Cardiac fibroblast (primary cell): ENCODE measurements around the gene MTX3.

ENCODE experiments used
- DNase-seq, 2 donors: peaks; one replicate each; pipeline versions ENCODE4 v3.0.0 to v3.0.0-alpha.2; 2010; ENCODE audit warnings: low read depth in 2 of 2
- H3K4me3 ChIP-seq, 2 donors: replicated peaks in 1 of 2; 1 replicate in 1 of 2; 2 replicates in 1 of 2; pipeline ENCODE4 v1.5.1; 2011; ENCODE audit warnings: low read depth in 2 of 2, low read length in 2 of 2, mild to moderate bottlenecking in 2 of 2, moderate library complexity in 1 of 2
- CTCF ChIP-seq: IDR thresholded peaks from one replicate; pipeline ENCODE4 v1.5.1; 2011; ENCODE audit warnings: low read depth, mild to moderate bottlenecking, low read length, inconsistent platforms

Gene MTX3

GRCh38 chr5:79959407-79959806, 31.7 kb downstream of the MTX3 start:
- TF ChIP-seq CTCF = no peak
- no peak for DNase-seq
- H3K4me3 ChIP-seq = no peak overlapping the region

GRCh38 chr5:79955941-79956670, 35.0 kb downstream of the MTX3 start:
- DNase-seq = peak; percentile 20 to 63
- no peak for TF ChIP-seq CTCF
- H3K4me3 ChIP-seq = no peak overlapping the region

- no peak overlapping the region for H3K4me3 ChIP-seq
- TF ChIP-seq CTCF = no peak
- DNase-seq = no peak
Measured at GRCh38 chr5:79955356-79955895, 35.6 kb downstream of the MTX3 start.

- DNase-seq = peak; percentile 5 to 14
- TF ChIP-seq CTCF = no peak
- no peak overlapping the region for H3K4me3 ChIP-seq
Measured at GRCh38 chr5:79954620-79955019, 36.4 kb downstream of the MTX3 start.

- TF ChIP-seq CTCF = no peak
- no peak for DNase-seq
Measured at GRCh38 chr5:79947567-79947966, 43.5 kb downstream of the MTX3 start.

GRCh38 chr5:79938468-79938867, 52.6 kb downstream of the MTX3 start:
- TF ChIP-seq CTCF = no peak
- no peak for DNase-seq
- H3K4me3 ChIP-seq = no peak overlapping the region

More at GRCh38 chr5:79947567-79947966, 43.5 kb downstream of the MTX3 start:
- H3K4me3 ChIP-seq = no peak overlapping the region
